Ovary (tissue), 3 donors: ENCODE data around the gene ACOT8.

Experiments
- CTCF ChIP-seq, 3 donors: fragments of 450-650 bp in 2 of 3; fragments of 200-600 bp in 1 of 3; IDR thresholded peaks; one replicate each; pipeline versions ENCODE4 v1.5.1 to v1.8.0; 2016 to 2022; ENCODE audit warnings: antibody characterized with exemption in 3 of 3, mild to moderate bottlenecking in 1 of 3
- POLR2A ChIP-seq: fragments of 450-650 bp; IDR thresholded peaks from one replicate; pipeline ENCODE4 v1.6.1; 2017; ENCODE audit warnings: antibody characterized with exemption, mild to moderate bottlenecking, moderate library complexity
- donor health status: DM: no; HTN: no; CAD: no.

- no peak for TF ChIP-seq CTCF (IDR thresholded peaks at IDR 0.05)
- TF ChIP-seq POLR2A = no peak
These were observed 37.7 kb downstream of the ACOT8 start for GRCh38 chr20:45819466-45819865.
